ENCODE data around the gene FRG2.
"Not testable (repeated sequence)": the region's sequence is repeated elsewhere in the genome, so short reads cannot be mapped to it uniquely, and the experiment has no call there.

Gene FRG2

DNA sequence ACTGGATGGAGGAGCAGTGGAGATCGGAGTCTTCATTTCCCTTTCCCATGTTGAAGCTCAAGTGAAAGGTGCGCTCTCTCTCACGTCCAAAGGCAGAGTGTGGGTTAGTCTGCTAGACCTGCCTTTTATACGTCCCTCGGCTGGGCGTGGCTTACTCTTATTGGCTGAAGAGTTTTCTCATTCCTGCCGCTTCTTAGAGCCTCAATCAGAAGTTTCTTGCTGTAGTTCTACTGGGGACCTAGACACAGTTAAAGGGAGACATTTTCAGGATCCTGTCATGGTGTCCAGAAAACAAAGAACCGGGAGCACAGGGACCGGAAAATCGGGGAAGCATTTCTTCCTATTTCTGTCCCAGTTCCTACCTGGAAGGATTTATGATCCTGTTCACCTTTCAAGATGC, at the start of gene FRG2:
FRG2 (minus strand) TSS at position 101 of the 400 bp plus-strand sequence; CDS start at position 49, 52 bp downstream.
- not testable (repeated sequence) for DNase-seq (ENCODE audit: low read depth in 2 of 2)

DNA sequence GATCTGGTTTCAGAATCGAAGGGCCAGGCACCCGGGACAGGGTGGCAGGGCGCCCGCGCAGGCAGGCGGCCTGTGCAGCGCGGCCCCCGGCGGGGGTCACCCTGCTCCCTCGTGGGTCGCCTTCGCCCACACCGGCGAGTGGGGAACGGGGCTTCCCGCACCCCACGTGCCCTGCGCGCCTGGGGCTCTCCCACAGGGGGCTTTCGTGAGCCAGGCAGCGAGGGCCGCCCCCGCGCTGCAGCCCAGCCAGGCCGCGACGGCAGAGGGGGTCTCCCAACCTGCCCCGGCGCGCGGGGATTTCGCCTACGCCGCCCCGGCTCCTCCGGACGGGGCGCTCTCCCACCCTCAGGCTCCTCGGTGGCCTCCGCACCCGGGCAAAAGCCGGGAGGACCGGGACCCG, 41.3 kb upstream of the FRG2 start:
- not testable (repeated sequence) for DNase-seq (ENCODE audit: low read depth in 2 of 2)

DNA sequence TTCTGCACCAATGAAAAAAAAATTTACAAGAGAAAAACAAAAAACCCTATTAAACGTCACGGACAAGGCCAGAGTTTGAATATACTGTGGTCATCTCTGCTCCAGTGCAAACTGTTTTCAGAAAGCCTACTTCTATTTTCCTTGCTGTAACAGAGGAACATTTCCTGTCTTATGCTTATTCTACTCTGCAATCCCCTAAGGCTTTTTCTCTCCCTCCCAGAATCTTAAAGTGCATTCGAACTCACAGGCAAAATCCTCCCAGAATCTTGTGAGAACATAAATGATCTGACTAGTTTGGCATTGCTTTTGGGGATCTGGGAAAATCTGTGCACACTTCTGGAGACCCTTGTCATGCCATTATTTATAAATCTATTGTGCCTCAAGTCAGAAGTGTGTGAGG, 37.7 kb upstream of the FRG2 start:
- DNase-seq (ENCODE audit: low read depth in 2 of 2): not testable (repeated sequence)

DNA sequence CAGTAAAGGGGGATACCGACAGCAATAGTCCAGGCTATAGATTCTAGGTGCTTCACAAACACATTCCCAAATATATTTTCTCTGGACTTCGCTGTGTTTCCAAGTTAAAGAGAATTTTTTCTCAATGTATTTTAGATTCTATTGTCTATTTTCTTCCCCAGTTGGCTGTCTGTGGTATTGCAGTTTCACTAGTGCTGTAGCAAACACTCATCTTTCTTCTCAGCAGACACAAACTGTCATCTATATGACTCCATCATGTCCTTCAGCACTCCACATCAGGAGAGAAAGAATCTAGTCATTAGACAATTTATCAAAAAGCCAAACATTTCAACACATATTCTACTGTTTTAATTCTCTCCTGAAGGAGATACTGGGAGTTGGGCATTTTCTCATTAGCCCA, 37.3 kb upstream of the FRG2 start, which contains the start of gene DBET:
DBET (plus strand) TSS at position 161 of the 400 bp plus-strand sequence.
- DNase-seq (ENCODE audit: low read depth in 2 of 2): not testable (repeated sequence)

DNA sequence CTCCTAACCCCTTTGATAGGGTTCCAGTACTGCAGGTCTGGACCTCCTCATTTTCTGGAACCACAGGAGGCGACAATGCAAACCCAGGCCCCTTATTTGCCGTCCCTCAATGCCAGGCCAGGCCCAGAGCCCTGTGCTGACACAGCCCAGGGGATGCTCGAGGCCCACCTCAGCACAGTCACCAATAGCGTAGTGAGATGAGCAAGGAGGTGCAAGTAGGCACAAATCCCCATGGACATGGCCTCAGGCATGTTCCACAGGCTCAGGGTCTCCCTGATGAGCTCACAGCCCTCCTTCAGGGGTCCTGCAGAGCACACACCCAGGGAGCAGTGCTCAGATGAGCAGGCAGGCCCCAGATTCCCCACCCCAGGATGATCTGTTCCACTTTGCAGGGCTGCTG, 31.9 kb upstream of the FRG2 start:
- DNase-seq (ENCODE audit: low read depth in 2 of 2): not testable (repeated sequence)

DNA sequence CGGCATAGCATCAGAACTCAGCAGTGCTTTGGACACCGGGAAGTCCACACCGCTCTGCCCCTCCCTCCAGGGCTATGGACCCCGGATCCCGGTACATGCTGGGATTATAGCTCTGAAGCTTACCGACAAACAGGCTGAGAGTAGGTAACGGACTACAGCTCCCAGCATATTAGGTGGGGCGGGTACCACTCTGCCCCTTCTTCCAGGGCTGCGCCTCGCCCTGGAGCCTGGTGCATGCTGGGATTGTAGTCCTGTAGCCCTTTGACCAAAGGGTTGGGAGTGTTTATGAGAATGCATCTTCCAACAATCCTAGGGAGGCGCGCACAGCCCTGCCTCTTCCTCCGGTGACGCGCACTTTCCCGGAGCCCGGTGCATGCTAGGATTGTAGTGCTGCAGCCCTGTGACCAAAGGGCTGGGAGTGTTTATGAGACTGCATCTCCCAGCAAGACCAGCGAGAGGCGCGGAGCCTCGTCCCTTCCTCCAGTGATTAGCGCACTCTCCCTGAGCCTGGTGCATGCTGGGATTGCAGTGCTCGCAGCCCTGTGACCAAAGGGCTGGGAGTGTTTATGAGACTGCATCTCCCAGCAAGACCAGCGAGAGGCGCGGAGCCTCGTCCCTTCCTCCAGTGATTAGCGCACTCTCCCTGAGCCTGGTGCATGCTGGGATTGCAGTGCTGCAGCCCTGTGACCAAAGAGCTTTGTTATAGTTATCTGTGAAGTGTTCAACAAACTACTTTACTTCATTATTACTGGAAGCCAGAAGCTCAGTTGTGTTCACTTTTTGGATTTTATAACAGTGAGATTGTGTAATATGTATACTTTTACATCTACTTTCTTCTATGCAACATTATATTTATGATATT, 22.6 kb upstream of the FRG2 start:
- DNase-seq (ENCODE audit: low read depth in 2 of 2): not testable (repeated sequence)

DNA sequence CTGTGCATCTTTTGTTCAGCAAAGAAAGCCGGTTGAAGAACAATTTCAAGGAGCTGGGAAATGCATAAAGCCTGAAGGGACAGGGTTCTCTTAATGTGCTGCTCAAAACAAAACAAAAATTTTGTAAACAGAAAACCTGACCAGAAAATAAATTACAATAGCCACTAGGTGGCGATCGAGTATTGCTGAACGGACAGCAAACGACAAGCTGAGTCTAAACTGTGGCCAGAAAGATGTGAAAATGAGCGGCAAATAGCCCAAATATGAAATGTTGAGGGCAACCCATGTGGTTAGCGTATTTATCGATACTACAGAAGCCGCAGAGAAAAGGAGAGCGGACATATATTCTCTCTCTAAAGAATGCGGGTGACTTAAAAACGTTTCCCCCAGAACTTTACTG, 20.6 kb upstream of the FRG2 start:
- DNase-seq (ENCODE audit: low read depth in 2 of 2): not testable (repeated sequence)

DNA sequence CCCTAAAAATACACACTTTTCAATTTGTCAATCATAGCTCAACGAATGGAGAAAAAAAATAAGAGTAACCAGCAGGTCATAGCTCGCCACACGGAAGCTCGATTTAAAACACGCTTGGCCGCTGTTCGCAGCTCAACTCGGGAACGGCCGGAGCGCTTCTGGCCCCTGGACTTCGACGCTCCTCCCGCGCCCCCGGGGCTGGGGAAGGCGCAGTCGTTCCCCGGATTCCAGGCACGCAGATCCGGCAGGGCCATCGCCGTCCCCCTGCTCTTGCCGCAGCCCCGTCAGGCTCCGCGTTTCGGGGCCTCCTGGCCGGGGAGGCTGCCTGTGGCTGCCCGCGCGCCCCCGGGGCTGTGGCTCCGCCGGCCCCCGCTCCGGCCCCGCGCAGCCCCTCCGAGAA, 13.8 kb upstream of the FRG2 start:
- not testable (repeated sequence) for DNase-seq (ENCODE audit: low read depth in 2 of 2)

DNA sequence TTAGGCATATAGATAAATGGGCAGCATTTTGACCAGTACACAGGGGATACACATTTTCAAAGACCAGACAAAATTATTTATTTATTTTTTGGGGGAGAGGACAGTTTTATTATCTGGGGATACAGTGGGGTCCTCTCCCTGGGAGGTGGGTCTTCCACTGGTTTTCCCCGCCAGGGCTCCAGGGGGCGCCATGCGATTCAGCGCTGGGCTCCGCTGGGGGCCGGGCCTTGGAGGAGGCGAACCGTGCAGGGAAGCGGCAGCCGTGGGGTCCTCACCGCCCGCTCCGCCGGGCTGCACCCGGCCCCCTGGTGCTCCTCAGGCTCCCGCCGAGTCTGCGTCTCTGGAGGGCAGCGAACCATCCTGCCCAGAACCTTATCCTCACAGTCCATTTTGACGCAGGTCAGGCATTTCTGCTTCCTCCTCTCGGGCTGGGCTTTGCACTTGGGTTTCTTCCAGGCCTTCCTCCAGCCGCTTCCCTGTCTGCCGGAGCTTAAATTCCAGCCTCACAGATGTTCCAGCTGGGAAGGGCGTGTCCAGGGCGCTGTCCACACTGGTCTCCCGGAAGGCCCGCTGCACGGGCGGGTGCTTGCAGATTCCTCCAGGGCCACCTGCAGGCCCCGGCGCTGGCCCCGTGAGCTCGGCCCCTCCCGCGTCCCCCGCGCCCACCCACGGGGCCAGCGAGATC, 10.8 kb upstream of the FRG2 start:
- not testable (repeated sequence) for DNase-seq (ENCODE audit: low read depth in 2 of 2)

DNA sequence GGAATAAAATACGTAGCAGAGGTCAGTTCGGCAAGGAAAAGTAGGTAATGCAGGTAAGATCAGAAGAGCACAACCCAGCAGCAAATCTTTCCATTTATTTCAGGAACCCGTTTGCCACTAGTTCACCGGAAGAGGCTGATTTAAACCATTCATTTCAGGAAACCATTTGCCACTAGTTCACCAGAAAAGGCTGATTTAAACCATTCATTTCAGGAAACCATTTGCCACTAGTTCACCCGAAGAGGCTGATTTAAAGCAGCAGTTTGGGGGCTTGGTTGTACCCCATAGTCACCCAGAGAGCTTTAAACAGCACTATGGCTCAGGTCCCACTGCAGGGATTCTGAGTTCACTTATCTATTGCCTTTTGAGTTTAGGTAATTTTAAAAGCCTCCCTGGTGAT, 4.2 kb upstream of the FRG2 start:
- not testable (repeated sequence) for DNase-seq (ENCODE audit: low read depth in 2 of 2)

DNA sequence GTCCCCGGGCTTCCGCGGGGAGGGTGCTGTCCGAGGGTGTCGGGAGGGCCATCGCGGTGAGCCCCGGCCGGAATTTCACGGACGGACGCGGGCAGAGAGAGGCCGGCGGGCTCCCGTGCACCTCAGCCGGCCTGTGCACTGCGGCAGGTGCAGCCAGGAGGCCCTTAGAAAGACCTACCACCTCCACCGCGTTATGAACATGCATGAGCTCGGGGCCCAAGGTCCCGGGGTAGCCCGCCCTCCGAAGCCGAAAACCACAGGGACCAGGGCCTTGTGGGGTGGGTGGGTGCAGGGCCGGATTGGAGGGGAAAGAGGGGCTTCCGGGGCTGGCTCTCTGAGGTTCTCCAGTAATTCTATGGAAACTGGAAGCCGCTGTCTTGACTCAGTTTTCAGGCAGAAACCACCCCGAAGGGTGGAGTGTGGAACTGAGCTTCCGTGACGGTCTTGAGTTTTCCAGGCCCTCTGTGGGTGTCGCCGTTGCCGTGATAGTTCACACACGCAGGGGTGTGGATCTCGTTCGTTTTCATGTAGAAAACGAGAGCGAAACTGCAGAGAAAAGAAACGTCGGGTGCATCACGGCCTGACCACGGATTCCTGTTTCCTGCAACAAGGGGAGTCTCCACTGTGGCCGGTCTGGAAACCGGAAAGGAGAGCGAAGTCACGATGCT, 4.3 kb downstream of the FRG2 start:
- not testable (repeated sequence) for DNase-seq (ENCODE audit: low read depth in 2 of 2)

DNA sequence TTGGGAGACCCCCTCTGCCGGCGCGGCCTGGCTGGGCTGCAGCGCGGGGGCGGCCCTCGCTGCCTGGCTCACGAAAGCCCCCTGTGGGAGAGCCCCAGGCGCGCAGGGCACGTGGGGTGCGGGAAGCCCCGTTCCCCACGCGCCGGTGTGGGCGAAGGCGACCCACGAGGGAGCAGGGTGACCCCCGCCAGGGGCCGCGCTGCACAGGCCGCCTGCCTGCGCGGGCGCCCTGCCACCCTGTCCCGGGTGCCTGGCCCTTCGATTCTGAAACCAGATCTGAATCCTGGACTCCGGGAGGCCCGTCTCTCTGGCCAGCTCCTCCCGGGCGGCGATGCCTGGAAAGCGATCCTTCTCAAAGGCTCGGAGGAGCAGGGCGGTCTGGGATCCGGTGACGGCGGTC, 5.1 kb downstream of the FRG2 start:
- DNase-seq (ENCODE audit: low read depth in 2 of 2): not testable (repeated sequence)

DNA sequence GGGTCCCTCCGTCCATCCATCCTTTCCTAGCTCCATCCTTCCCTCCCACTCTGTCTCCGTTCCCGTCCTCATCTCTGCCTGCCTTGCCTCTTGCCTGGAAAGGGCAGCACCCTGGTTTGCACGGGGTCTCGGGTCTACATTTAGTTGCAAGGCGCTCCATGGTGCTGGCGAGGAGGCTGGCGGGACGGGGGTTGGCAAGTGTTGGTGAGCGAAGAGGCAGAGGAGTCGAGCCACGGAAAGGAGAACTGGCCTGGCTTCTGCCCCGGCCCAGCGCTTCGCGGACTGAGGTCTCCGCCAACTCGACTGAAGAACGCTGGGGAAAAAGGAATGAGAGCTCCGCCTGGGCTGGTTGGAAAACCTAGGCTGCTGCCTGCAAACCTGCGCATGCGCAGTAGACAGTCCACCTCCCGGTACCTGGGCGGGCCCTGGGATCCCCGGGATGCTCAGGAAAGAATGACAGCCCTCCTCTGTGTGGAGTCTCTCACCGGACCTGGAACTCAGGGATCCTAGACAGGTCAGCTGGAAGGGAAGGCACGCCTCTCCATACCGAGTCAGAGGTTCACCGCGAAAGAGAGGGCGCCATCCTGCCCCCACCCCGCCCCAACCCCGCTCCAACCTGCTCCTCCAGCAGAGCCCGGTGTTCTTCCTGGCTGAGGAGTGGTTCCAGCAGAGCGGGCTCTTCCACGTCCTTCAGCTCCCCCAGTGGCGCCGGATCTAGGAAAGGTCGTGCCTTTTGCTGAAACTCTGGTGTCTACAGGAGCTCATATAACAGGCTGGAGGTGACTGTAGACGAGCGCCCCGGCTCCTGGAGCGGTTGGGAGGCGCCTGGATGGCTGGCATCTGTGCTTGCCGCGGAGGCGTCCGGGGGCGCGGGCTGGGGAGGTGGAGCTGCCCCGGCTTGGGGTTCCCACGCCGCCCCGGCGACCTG, 6.0 kb downstream of the FRG2 start:
- DNase-seq (ENCODE audit: low read depth in 2 of 2): no peak

DNA sequence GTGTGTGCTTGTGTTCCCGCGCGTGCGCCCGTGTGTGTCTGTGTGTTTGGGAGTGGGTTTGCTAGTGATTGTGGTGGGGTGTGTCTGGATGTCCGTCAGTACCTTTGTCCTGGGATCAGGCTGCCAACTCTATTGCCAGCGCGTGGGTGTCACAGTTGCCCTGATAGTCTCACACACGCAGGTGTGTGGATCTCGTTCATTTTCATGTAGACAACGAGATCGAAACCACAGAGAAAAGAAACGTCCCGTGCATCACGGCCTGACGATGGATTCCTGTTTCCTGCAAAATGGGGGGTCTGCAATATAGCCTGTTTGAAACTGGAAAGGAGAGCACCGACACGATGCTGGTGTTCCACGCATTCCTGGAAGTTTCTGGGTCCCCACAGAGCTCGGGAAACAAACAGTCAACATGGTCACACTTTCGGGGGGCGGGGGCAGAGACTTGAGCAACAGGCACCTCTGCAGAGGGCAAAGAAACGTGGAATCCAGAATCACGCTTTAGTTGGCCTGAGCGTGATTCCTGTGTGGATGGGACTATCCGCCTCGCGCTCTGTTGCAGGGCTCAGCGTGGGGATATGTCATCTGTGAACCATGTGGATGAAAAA, 7.1 kb downstream of the FRG2 start:
- not testable (repeated sequence) for DNase-seq (ENCODE audit: low read depth in 2 of 2)

DNA sequence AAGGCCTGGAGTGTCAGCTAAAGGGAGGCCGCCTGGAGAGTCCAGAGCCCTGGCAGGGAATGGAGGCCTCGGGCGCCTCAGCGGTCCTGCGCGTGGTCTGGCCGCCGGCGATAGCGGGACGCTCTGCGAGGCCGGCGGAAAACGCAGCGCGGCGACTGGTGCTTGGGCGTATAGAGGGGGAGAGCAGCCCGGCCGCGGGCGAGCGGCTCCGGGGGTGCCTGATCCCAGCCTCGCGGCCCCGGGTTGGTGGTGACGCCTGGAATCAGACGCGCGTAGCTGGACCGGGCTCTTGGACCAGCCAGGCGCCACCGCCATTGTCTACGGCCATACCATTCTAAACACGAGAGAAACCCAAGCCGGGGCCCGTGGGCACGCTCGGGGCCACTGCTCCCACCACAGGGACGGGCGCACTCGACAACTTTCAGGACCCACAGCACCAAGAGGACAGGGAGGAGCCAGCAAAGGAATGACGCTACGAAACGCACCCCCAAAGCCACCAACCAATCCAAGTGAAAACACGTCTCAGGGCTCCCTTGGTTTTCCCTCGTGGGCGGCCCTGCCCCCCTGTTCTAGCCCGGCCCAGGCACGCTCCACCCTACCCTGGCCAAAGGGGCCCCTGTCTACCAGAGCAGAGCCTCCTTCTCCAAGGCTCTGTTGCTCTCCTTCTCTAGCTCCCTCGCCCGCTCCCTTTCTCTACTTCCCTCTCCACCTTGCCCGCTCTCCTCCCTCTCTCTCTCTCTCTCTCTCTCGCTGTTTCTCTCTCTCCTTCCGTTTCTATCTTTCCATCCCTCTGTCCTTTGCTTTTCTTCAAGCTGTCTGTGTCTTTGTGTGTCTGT, 7.8 kb downstream of the FRG2 start:
- no peak for DNase-seq (ENCODE audit: low read depth in 2 of 2)

DNA sequence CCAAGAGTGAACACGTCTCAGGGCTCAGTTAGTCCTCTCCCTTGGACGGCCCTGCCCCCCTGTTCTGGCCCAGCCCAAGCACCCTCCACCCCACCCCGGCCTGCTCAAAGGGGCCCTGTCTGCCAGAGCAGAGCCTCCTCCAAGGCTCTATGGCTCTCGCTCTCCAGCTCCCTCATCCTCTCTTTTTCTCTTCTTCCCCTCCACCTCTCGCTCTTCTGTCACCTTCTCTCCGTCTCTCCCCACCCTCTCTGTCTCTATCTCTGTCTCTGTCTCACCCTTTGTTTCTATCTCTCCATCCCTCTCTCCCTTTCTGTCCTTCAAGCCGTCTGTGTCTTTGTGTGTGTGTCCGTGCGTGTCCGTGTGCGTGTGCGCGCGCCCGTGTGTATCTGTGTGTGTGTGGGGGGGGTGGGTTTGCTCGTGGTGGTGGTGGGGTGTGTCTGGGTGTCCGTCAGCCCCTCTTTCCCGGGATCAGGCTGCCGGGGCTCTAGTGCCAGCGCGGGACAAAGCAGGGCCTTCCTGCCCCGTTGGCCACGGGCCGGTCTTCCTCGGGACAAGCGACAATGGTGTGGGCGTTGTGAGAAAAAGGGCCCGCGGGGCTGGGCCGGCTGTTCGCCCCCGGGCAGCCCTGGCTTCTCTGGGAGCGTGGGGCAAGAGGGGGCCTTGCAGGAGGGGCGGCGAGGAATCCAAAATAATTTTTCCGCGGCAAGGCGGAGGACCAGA, 8.7 kb downstream of the FRG2 start:
- DNase-seq (ENCODE audit: low read depth in 2 of 2): no peak

DNA sequence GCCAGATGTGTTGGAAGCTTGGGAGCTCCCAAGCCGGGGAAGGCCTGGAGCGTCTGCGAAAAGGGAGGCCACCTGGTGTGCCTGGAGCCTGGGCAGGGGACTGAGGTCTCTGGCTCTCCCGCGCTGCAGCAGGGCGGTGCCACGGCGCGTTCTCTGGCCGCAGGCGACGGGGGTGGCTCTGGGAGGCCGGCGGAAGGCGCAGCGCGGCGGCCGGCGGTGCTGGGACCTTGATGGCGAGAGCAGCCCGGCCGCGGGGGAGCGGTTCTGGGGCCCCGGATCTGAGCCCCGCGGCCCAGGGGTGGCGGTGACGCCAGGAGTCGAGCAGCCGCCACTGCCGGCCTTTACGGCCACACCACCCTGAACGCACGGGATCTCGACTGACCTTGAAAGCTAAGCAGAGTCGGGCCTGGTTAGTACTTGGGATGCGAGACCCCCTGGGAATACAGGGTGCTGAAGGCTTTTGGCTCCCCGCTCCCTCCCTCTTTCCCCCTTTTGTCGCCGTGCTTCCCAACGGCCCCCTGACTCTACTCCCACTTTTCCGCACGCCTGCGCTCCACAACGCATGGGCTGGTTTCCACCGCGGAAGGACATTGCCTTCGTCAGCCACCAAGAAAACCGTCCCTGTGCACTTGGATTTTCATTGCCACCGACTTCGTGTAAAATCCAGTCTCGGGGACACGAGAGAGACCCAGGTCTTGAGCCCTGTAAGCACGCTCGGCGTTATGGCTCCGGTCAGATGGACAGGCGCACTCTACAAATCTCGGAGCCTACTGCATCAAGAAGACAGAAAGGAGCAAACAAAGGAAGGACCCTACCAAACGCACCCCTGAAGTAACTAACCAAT, 9.5 kb downstream of the FRG2 start:
- DNase-seq (ENCODE audit: low read depth in 2 of 2): no peak

All from stimulated activated CD8-positive, alpha-beta memory T cell treated with anti-CD3 and anti-CD28 coated beads, Interleukin-7, amount 100 ng/mL, for 1 hour (primary cell).